ENCODE data around the gene ARHGAP44.

DNA sequence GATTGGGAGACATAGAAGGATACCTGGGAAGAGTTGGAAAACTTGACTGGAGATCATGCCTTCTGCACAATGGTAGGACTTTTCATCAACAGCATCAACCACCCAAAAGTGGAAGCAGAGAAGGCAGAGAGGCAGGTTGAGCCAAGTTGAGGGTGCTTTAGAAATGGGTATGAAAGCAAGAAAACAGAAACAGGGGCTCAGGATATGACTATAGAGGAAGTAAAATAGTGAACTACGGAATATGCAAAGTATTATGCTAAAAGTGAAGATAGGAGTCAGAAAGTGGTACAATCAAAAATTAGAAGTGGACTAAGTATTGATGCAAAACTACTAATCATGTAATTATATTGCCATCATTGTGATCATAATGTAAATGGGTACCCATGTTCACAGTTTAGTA, 16.1 kb upstream of the ARHGAP44 start:
- TF ChIP-seq, protein P1, sequence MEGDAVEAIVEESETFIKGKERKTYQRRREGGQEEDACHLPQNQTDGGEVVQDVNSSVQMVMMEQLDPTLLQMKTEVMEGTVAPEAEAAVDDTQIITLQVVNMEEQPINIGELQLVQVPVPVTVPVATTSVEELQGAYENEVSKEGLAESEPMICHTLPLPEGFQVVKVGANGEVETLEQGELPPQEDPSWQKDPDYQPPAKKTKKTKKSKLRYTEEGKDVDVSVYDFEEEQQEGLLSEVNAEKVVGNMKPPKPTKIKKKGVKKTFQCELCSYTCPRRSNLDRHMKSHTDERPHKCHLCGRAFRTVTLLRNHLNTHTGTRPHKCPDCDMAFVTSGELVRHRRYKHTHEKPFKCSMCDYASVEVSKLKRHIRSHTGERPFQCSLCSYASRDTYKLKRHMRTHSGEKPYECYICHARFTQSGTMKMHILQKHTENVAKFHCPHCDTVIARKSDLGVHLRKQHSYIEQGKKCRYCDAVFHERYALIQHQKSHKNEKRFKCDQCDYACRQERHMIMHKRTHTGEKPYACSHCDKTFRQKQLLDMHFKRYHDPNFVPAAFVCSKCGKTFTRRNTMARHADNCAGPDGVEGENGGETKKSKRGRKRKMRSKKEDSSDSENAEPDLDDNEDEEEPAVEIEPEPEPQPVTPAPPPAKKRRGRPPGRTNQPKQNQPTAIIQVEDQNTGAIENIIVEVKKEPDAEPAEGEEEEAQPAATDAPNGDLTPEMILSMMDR (IDR thresholded peaks at IDR 0.05): no peak
- TF ChIP-seq POLR2A (IDR thresholded peaks at IDR 0.05): no peak

Measured in thyroid gland (tissue), 4 donors.